ENCODE measurements around the gene ACD.

ACD gene

GRCh38 chr16:67661101-67661761 is 1.2 kb upstream of the ACD start:
- DNase-seq, result no peak

GRCh38 chr16:67660564-67661028 is 536 bp upstream of the ACD start, which contains the start of gene PARD6A:
TSS of gene PARD6A (plus strand) at chr16:67660960. CDS start at chr16:67661039, 79 bp downstream.
- DNase-seq, result peak; percentile 98

- no peak for DNase-seq
These were observed 998 bp downstream of the ACD start for GRCh38 chr16:67658849-67659674.

GRCh38 chr16:67657751-67658518 is 2.1 kb downstream of the ACD start:
- DNase-seq, result no peak

DNA sequence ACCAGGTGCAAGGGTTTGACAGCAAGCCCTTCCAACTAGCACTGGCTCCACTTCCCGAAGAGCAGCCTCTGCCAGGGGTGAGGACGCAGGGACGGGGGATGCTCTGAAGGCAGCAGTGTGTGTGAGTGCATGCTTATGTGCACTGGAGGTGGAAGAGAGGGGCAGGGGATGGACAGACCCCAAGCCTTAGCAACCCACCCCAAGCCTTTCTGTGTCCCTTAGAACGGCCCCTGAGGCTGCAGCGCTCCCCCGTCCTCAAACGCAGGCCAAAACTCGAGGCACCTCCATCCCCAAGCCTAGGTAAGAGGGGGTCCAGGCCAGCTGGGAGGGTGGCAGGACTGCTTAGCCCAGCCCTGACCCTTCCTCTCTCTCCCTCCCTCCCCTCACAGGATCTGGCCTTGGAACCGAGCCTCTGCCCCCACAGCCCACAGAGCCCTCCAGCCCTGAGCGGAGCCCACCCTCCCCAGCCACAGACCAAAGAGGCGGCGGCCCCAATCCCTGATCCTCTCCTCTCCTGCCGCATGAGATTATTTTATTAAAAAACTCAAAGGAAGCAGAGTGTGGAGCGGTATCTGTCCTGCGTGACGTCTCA is 2.9 kb downstream of the ACD start:
- no peak for DNase-seq

DNA sequence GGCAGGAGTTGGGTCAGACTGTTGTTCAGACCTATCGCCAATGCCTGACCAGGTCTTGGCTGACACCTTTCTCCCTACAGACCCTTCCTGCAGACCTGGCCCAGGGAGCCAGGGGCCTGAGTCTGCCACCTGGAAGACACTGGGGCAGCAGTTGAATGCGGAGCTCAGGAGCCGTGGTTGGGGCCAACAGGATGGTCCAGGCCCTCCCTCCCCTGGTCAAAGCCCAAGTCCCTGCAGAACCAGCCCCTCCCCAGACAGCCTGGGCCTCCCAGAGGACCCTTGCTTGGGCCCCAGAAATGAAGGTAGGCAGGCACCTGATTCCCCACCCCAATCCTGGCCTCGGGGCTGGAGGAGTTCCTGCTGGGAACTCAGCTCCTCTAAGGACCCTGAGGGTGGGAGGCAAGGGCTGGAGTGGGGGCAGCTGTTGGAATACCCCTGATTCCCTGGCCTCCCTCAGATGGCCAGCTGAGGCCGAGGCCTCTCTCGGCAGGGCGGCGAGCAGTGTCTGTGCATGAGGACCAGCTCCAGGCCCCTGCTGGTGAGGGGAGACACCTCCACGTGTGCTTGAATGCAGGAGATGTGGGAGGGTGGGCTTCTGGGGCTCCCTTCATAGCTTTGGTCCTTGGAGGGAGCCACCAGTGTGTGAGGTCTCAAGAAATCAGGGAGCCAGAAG is 3.6 kb downstream of the ACD start:
- no peak for DNase-seq

DNA sequence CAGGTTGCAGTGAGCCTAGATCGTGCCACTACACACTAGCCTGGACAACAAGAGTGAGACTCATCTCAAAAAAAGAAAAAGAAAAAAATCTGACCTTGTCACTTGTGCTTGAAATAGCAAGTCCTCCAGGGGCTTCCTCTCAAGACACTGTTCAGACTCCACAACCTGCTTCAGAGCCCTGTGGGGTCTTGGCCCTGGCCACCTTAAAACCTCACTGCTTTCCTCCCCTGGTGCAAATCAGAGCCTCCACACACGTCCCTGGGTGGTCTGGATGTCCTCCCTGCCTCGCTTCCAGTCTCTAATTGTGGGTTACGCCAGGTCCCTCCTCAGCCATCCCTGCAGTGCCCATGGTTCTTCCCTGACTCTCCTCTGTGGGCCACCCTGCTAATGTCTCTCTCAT is 4.7 kb downstream of the ACD start:
- DNase-seq, result no peak

- DNase-seq, result no peak
These were observed 5.6 kb downstream of the ACD start for GRCh38 chr16:67654403-67654911.

DNA sequence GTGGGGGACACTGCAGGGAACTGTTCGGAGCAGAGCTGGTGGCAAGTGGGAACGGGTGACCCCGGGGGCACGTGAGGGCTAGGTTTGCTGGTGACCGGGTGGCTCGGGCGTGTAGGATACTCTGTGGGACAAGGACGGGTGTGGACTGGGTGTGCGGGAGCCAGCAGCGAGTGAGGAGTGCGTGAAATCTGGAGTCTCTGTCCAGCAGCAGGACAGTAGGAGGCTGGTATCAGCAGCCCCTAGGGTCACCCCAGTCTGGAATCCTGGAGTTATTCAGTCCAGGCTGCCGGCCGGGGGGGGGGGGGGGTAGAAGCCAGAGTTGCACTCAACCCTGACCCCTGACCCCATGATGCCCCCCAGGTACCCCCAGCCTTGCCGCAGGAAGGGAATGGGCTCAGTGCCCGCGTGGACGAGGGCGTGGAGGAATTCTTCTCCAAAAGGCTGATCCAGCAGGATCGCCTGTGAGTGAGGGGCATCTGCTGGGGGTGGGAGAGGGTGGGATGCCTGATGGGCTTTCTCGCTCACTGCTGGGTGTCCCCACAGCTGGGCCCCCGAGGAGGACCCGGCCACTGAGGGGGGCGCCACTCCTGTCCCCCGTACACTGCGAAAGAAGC is 6.2 kb downstream of the ACD start:
- DNase-seq, result no peak

DNA sequence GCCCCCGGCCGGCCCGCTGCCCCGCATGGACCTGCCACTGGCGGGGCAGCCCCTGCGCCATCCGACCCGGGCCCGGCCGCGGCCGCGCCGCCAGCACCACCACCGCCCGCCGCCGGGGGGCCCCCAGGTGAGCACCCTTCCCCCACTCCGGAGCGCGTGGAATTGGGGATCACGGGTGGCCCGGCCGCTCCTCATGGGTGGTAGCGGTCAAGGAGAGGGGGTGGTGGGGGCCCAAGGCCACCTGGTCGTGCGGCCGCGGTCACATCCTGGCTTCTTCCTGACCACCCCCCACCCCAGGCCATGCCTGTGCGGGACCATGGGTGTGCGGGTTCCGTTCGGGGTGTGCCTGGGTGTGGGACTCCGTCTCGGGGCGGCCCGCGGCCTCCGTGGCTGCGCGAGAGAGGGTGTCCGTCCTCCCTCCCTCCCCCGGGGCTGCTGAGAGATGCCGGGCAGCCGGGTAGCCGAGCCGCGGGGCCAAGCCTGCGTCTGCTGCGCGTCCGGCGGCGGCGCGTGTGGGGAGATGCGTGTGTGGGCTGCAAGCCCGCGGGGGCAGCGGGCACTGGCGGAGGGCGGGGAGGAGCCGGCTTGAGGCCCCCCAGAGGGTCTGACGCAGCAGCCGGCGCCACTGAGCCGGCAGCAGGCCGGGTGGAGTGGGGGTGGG is 6.8 kb downstream of the ACD start:
- no peak for DNase-seq

GRCh38 chr16:67652578-67653127 is 7.4 kb downstream of the ACD start:
- peak; percentile 35 for DNase-seq

GRCh38 chr16:67651847-67652246 is 8.2 kb downstream of the ACD start:
- DNase-seq, result no peak

DNA sequence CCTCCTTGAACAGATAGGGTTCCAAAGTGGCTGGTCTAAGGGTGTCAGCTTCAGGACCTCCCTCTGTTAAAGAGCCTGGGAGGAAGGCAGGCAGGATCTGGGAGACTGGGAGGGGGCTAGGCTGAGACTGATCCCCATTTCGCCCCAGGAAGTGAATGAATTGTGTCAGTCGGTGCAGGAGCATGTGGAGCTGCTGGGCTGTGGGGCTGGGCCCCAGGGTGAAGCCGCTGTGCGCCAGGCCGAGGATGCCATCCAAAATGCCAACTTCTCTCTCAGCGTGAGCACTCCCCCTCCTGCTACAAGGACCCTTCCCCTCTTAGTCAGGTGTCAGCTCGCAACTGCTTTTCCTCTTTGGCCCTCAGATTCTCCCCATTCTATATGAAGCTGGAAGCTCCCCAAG is 9.0 kb downstream of the ACD start:
- no peak for DNase-seq

DNA sequence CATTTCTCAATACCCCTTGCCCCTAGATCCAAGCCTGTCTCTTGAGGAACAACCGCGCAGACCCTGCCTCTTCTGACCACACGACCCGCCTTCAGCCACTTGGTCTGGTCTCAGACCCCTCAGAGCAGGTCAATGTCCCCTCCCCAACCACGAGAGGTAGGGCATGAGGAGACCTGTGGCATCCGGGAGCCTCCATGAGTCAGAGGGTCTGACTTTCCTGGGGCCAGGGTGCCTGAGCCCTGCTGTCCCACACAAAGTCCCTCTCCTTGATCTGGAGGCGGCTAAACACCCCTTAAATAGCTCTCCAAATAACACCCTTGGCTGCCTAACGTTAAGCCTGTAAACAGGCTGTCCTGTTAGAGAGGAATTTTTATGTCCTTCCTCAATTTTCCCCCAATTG is 10.0 kb downstream of the ACD start:
- no peak for DNase-seq

GRCh38 chr16:67649494-67649931 is 10.5 kb downstream of the ACD start:
- DNase-seq, result no peak

DNA sequence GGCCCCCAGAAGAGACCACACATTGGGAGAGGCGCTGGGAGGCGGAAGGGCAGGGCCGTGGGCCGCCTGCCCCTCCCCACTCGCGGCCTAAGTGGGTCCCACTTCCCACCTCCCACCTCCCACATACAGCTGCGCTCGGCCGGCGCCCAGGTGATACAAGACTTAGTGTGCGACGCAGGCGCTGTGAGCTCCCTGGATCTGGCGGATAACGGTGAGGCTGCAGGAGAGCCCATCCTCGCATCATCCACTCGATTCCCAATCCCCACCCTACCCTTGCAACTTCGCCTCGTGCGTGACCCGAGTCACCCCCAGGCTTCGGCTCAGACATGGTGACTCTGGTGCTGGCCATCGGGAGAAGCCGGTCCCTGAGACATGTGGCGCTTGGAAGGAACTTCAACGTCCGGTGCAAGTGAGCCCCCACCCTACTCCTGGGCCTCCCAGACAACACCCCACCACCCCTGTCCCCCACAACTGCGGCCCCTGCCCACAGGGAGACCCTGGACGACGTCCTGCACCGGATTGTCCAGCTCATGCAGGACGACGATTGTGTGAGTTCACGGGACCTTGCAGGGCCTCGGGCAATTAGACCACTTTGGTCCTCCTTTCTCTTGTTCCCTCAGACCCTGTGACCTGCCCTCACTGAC is 11.2 kb downstream of the ACD start:
- no peak for DNase-seq

- no peak for DNase-seq
These were observed 11.8 kb downstream of the ACD start for GRCh38 chr16:67648088-67648763.

DNA sequence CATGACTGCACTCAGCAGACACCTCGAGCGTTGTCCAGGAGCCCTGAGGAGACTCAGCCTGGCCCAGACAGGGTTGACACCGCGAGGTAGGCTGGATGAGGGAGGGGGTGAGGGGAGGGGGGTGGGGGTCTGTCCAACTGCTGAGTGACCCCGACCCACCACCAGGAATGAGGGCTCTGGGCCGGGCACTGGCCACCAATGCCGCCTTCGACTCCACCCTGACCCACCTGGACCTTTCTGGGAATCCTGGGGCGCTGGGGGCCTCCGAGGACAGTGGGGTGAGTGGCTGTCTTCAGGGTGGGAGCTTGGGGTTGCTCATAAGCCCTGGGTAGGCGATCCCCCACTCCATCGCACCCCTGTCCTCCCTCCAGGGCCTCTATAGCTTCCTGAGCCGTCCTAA is 12.4 kb downstream of the ACD start:
- no peak for DNase-seq

DNA sequence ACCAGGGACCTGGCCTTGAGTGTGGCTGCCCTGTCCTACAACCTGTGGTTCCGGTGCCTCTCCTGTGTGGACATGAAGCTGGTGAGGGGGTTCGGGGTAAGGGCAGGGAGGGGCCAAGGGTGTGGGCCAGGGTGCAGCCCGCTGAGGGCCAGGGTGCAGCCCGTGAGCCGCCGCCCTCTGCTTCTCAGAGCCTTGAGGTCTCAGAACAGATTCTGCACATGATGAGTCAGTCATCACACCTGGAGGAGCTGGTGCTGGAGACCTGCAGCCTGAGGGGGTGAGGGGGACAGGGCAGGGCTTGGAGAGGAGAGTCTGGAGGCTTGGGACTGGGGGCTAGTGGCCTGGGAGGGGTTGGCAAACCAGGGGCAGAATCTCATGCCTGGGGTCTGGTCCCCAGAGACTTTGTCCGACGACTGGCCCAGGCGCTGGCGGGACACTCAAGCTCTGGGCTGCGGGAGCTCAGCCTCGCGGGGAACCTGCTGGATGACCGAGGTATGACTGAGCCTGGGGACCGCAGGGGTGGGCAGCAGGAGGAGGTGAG is 12.9 kb downstream of the ACD start:
- DNase-seq, result no peak
